ENCODE results near the gene NOS2.

NOS2 gene

DNA sequence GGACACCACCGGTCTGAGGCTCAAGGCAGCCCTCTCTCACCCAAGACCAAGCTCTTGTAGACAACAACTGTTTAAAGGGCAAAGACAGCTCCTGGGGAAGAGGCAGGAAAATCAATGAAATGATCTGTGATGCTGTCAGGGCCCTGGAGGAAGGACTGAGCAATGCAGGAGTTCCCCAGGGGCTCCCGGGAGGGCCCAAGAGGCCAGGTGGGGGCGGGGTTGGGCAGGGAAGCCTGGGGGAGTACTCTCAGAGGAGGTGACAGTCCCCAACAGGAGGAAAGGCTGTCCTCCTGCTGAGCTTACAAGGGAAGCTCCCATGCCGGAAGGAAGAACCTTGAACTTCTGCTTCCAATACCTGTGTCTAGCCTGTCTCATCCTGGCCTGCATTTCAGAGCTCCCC is 8.3 kb upstream of the NOS2 start:
- H3K27me3 Mint-ChIP-seq = no peaks in the 10 kb centered on the region
- H3K36me3 Mint-ChIP-seq (ENCODE audit: low read depth) = no peaks in the 10 kb centered on the region
- peaks cover 5% of the 10 kb centered on the region for H3K9me3 Mint-ChIP-seq
- peak overlapping the region; percentile 68 for H3K4me3 Mint-ChIP-seq
- DNase-seq = peak; percentile 35
- H3K27ac Mint-ChIP-seq = peak overlapping the region; percentile 92
- H3K4me1 Mint-ChIP-seq (ENCODE audit: low read depth) = peaks cover 53% of the 10 kb centered on the region

DNA sequence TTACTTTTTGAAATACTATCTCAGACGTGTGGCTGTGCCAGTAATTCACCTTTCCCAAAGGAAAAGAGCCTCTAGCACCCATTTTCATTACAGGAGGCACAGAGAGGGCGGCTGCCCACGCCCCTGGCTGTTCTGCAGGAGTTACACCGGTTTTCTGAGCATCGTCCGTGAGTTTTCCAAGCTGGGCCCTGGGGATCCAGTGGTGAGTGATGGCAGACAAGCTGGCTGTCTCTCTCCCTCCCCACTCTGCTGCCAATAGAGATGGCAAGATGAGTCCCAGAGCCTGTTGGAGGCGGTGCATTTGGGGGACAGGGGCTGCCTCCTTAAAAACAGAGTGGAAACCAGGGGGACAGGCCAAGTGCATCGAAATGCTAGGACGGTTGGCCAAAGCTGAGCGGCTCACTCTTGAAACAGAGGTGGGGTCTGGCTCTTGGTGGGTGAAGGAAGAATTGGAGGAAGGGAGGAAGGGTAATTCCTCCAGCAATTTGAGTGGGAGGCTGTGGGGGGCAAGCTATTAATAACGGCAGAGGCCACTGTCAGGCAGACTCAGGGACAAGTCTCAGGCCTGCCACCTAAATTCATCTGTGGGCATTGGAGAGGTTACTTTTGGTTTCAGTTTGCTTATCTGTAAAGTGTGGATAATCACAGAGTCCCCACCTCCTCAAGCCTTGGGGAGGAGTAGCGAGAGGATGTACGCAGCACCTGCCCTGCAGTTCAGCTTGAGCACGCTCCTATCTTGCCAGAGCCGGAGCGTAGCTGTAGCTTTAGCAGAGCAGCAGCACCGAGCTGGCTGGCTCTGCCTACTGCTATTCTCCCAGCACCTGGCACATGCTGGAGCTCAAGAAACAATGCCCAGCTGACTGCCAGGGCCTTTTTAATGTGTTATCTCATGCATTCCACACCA is 7.5 kb upstream of the NOS2 start:
- Mint-ChIP-seq H3K27me3 (no peaks in the 10 kb centered on the region), H3K36me3 (ENCODE audit: low read depth) (no peaks in the 10 kb centered on the region), H3K27ac (peak overlapping the region; percentile 92), H3K4me3 (peak overlapping the region; percentile 68), H3K4me1 (ENCODE audit: low read depth) (peaks cover 53% of the 10 kb centered on the region), H3K9me3 (peaks cover 5% of the 10 kb centered on the region)
- DNase-seq = peak; percentile 63

DNA sequence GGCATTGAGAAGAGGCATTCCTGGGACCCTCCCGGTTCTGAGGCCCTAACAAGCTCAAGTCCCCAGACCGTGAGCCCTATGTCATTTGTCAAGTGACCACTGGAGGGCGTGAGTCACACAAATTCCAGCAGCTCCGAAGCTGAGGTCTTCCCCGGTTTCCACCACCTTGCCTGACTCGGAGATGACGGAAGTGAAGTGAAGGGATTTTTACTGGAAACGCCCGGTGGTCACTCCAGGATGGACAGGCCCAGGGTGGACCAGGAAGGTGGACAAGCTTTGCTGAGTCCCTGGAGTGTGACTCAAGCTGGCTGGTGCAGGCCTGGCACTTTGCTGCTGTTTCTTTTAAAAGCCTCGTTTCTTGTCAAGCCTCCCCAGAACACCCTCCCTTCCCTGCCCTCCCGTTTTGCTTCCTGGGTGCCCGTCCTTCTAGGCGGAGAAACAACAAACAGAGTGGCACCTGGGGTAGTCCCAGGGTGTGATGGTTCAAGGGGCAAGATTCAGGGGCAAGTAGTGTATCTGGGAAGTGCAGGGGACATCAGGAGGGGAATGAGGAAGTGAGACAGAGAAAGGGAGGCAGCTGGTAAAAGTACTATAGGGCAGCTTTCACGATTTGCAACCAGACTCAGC is 5.3 kb upstream of the NOS2 start:
- peaks cover 45% of the 10 kb centered on the region for H3K4me1 Mint-ChIP-seq (ENCODE audit: low read depth)
- DNase-seq = peak; percentile 86
- H3K4me3 Mint-ChIP-seq = peak overlapping the region; percentile 60
- peaks cover 5% of the 10 kb centered on the region for H3K9me3 Mint-ChIP-seq
- H3K27ac Mint-ChIP-seq = peak overlapping the region; percentile 93
- no peaks in the 10 kb centered on the region for H3K27me3 Mint-ChIP-seq
- no peaks in the 10 kb centered on the region for H3K36me3 Mint-ChIP-seq (ENCODE audit: low read depth)

DNA sequence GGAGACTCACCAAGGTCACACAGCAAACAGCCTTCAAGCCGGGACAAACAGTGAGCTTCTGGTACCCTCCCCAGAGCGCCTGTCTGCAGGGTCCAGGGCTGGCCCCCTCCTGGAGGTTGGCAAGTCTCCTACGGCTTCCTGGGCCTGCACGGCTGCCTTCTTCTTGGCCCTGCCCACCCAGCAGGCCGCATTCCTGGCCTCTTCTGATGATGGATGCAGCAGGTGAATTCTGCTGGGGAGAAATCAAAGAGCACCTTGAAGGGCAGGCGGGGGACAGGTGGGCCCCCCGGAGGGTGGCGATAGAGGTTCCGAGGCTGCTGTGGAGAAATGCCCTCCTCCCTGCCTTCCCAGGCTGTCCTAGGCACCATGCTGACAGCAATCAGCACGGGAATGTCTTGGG is 3.8 kb upstream of the NOS2 start:
- H3K27me3 Mint-ChIP-seq = peaks cover 5% of the 10 kb centered on the region
- H3K4me3 Mint-ChIP-seq = no peak overlapping the region
- H3K4me1 Mint-ChIP-seq (ENCODE audit: low read depth) = peaks cover 30% of the 10 kb centered on the region
- H3K27ac Mint-ChIP-seq = no peak overlapping the region
- DNase-seq = no peak
- no peaks in the 10 kb centered on the region for H3K36me3 Mint-ChIP-seq (ENCODE audit: low read depth)
- H3K9me3 Mint-ChIP-seq = no peaks in the 10 kb centered on the region

DNA sequence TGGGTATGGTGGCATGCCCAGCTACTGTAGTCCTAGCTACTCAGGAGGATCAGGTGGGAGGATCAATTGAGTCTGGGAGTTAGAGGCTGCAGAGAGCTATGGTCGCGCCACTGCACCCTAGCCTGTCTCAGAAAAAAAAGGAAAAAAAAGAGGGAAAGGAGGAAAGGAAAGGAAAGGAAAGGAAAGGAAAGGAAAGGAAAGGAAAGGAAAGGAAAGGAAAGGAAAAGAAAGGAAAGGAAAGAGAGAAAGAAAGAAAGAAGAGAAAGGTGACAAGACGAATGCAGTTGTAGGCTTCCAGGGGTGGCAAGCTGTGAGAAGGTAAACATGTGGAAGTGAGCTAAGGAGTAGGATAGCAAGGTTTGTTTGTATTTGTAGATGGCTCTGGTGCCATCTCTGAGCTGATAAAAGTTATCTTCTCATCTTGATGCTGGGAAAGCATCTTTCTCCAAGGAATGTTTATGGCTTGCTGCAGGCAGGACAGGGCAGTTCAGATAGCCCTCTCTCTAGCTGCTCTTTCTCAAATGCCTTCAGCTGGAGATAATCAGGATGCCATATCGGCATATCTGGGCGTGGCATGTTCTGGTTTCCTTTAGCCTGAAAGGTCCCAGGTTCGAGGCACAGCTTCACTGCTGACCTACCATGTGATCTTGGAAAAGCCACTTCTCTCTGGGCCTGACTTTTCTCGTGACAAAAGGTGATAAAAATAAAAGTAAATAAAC is 2.8 kb upstream of the NOS2 start:
- Mint-ChIP-seq H3K4me1 (ENCODE audit: low read depth) (peaks cover 20% of the 10 kb centered on the region), H3K27me3 (peaks cover 5% of the 10 kb centered on the region), H3K9me3 (no peaks in the 10 kb centered on the region), H3K36me3 (ENCODE audit: low read depth) (no peaks in the 10 kb centered on the region), H3K4me3 (no peak overlapping the region), H3K27ac (no peak overlapping the region)
- no peak for DNase-seq

DNA sequence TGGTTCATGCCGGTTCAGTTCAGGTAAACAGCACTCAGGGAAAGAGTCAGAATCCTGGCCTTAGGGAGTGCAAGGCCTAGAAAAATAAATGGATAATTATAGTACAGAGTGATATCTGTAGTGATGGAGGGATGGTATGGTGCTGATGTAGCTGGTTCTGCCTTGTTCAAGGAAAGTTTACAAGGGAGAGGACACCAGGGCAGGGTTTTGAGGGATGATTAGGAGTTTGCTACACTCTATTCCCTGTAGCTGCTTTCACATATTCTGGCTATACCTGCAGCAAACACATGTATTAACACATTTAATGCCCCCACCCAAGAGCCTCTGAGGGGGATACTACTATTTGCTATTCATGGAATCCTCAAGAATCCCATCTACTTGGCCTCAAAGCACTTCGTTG is 1.7 kb upstream of the NOS2 start:
- Mint-ChIP-seq H3K4me3 (no peak overlapping the region), H3K9me3 (no peaks in the 10 kb centered on the region), H3K27ac (no peak overlapping the region), H3K36me3 (ENCODE audit: low read depth) (no peaks in the 10 kb centered on the region), H3K4me1 (ENCODE audit: low read depth) (peaks cover 13% of the 10 kb centered on the region), H3K27me3 (peaks cover 12% of the 10 kb centered on the region)
- DNase-seq = no peak

DNA sequence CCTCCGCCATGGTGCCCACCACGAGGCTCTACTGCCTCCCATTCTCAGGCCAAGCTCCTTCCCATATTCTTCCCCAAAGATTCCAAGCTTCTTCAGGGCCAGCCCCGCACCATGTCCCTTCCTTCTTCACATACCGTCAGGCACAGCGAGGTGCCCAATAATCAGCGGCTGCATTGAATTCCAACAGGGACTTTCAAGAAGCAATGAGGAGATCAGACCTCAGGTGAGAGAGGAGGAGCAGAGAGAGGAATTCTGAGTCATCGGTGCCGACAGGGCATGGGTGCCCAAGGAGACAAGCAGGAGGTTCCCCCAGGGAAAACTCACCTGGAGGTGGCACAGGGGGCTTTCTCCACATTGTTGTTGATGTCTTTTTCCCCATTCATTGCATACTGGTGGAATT is 2.0 kb downstream of the NOS2 start:
- Mint-ChIP-seq H3K4me3 (no peak overlapping the region), H3K4me1 (ENCODE audit: low read depth) (peaks cover 4% of the 10 kb centered on the region), H3K36me3 (ENCODE audit: low read depth) (no peaks in the 10 kb centered on the region), H3K27ac (no peak overlapping the region), H3K9me3 (no peaks in the 10 kb centered on the region), H3K27me3 (peaks cover 44% of the 10 kb centered on the region)
- DNase-seq = no peak

DNA sequence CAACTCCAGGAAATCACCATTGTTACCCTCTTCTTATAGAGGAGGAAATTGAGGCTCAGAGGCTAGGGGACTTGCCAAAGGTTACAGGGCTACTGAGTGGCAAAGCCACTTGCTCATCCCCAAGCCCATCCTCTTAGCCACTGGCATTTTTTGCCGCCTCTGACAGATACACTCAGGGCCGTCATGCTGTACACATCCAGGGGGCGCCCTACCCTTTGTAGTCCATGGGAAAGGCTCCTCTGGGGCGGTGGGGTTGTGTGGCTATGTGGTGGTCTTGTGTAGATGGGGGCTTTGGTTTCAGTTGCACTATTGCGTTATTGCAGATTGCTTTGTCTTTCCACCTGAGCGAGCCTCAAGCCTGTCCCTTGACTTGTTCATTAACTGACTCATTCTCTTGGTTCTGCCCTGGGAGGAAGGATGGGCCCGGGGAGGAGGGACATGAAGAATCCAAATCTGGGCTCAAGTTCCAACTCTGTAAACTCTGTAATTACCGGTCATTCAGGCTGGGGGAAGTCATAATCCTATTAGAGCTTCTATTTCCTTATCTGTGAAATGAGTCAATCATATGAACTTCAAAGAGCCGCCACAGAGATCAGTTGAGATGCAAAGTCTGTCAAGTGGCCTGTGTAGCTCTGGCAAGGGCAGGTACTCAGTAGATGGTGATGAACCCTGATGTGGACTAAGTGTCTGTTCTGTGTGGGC is 2.8 kb downstream of the NOS2 start:
- Mint-ChIP-seq H3K4me3 (no peak overlapping the region), H3K27ac (no peak overlapping the region), H3K9me3 (no peaks in the 10 kb centered on the region), H3K27me3 (peaks cover 44% of the 10 kb centered on the region), H3K4me1 (ENCODE audit: low read depth) (peaks cover 4% of the 10 kb centered on the region), H3K36me3 (ENCODE audit: low read depth) (no peaks in the 10 kb centered on the region)
- DNase-seq = no peak

DNA sequence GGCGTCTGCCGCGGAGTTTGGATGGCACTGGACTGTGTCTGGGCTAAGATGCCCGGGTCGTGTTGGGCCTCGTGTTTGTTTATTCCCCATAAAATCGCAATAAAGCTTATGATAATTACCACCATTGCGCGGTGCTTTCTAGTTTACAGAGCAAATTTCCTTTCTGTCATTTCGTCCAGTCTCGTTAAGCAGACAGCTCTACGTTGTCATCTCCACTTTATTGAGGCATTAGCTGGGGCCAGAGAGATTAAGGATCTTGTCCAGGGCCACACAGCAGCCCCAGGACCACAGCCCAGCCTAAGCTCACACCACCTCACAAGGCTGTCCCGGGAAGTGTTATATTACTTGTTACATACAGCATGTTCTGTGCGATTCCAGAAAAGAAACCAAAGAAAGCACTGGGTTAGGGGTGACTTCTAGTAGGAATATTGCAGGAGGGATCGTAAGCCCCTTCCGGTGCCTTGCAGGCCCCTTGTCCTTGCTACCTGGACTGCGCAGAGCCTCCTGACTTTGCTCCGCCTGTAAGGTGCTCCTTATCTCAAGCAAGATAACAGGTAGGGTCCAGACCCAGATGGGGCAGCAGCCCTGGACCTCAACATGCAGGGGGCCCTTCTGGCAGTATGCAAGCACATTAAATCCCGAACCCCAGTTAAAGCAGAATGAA is 6.3 kb downstream of the NOS2 start:
- Mint-ChIP-seq H3K27ac (no peak overlapping the region), H3K4me1 (ENCODE audit: low read depth) (peaks cover 4% of the 10 kb centered on the region), H3K36me3 (ENCODE audit: low read depth) (no peaks in the 10 kb centered on the region), H3K9me3 (no peaks in the 10 kb centered on the region), H3K4me3 (no peak overlapping the region), H3K27me3 (peaks cover 61% of the 10 kb centered on the region)
- no peak for DNase-seq

DNA sequence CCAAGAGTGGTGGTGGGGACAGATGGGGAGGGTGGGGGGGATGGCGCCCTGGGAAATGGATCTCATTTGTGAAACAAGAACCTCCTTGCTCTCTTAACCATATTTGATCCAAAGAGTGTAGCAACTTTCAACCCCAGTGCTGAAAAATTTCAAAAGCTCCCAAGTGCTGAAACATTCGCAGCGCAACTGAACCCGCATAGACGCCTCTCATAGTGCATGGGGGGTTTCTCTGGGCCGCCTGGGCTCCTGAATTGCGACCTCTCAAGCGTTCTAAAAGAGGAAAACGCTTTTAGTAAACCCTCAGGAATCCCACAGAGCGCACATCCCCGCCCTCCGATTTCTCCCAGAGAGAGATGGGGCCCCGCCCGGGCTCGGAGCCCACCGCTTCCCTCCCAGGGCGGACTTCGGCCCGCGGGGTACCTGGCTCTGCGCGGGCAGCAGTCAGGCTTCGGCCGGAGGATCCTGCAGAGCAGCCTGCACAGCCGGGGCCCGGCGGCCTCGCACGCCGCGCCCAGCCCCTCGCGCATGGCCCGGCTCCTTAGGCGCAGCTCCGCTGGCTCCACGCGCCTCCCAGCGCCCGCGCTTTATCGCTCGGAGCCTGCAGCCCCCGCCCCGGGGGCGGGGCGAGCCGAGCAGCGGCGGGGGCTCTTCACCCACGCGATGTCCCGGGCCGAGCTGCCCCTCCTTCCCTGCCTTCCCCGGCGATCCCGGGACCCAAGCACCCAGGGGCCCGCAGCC is 7.0 kb downstream of the NOS2 start:
- H3K36me3 Mint-ChIP-seq (ENCODE audit: low read depth) = no peaks in the 10 kb centered on the region
- peak; percentile 41 for DNase-seq
- H3K9me3 Mint-ChIP-seq = no peaks in the 10 kb centered on the region
- H3K4me3 Mint-ChIP-seq = no peak overlapping the region
- H3K4me1 Mint-ChIP-seq (ENCODE audit: low read depth) = peaks cover 4% of the 10 kb centered on the region
- no peak overlapping the region for H3K27ac Mint-ChIP-seq
- peaks cover 67% of the 10 kb centered on the region for H3K27me3 Mint-ChIP-seq

DNA sequence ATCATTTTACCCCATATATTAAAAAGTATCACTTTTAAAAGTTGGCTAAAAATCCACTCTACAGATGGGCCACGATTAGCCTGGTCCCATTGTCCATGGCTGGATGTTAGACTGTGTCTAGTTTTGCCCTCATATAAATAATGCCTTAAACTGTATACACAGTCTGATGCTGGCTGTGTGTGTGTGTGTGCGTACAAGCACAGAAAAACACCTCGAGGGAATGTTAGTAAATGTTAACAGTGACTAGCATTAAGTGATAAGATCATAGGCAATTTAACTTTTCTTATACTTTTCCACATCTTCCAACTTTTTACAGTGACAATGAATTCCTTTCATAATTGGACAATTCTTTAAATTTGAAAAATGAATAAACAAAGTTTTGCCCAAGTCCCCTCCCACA is 8.2 kb downstream of the NOS2 start:
- Mint-ChIP-seq H3K36me3 (ENCODE audit: low read depth) (no peaks in the 10 kb centered on the region), H3K27me3 (peaks cover 65% of the 10 kb centered on the region), H3K4me3 (no peak overlapping the region), H3K9me3 (no peaks in the 10 kb centered on the region), H3K27ac (no peak overlapping the region), H3K4me1 (ENCODE audit: low read depth) (peaks cover 4% of the 10 kb centered on the region)
- no peak for DNase-seq

DNA sequence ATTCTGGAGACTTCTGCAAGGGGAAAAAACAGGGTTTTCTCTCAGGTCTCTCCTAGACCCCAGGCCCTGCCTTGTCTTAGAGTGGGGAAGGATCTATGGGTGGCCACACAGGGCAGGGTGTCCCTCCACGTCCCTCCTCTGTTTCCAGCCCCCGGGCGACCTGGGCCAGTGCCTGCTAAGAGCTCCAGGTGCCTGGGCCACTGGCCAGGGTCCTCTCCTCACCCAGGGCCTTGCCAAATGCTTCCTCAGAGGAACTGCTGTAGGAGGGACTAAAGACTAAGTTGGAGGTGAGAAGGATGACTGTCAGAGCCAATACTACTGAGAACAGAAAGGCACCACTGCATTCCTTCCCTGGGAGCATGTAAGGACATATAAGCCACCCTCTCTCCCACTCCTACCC is 11.4 kb downstream of the NOS2 start:
- peaks cover 35% of the 10 kb centered on the region for H3K27me3 Mint-ChIP-seq
- peaks cover 2% of the 10 kb centered on the region for H3K4me1 Mint-ChIP-seq (ENCODE audit: low read depth)
- H3K9me3 Mint-ChIP-seq = no peaks in the 10 kb centered on the region

DNA sequence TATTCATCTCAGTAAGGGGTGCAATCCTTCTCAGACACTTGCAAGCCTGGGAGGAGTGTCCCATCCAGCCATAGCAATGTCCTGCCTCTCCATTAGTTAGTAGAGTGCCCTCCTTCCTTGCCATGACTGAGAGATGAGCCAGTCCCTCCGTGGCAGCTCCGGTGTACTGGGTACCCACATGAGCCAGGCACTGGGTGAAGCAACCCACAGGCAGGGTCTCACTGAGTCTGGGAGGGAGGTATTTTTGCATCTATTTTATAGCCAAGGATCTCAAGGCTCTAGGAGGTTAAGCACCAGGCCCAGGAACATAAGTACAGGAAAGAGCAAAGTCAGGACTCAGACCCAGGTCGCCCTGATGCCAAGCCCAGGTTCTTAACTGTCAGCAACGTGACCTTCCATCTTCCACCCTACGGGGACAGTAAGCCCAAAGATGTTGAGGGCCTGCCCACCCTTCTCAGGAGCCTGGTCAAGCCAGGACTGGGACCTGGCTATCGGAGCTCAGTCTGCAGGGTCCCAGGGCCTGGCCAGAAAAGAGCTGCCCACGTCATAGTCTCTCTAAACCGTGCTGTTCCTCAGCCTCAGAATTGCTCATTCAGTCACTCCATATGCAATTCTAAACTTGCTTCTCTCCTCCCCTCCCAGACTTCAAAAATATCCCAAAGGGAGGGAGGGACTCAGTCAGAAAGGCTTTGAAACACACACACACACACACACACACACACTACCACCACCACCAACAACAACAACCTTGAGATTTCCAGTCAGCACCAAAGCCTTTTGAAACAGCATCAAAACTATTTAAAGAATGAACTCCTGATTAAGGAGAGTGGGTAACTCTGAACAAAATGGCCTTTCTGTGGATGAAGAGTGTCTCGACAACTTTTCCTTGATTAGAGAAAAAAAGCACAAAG is 16.6 kb downstream of the NOS2 start:
- Mint-ChIP-seq H3K4me1 (ENCODE audit: low read depth) (no peaks in the 10 kb centered on the region), H3K4me3 (no peak overlapping the region), H3K27ac (no peak overlapping the region), H3K36me3 (ENCODE audit: low read depth) (no peaks in the 10 kb centered on the region), H3K27me3 (peaks cover 14% of the 10 kb centered on the region), H3K9me3 (no peaks in the 10 kb centered on the region)
- no peak for DNase-seq

More for the DNA sequence above, 11.4 kb downstream of the NOS2 start:
- Mint-ChIP-seq H3K27ac (no peak overlapping the region), H3K4me3 (no peak overlapping the region), H3K36me3 (ENCODE audit: low read depth) (no peaks in the 10 kb centered on the region)
- no peak for DNase-seq

Data from activated T-cell treated with anti-CD3 and anti-CD28 coated beads, Interleukin-2, amount 50 U/mL, for 24 hours (primary cell).